CD4-positive, CD25-positive, alpha-beta regulatory T cell (primary cell): ENCODE measurements around the gene EHD4. TPM values are rescaled to one million over a fixed set of nuclear protein-coding genes. Genes with fewer than 3 reads are reported as not detected.

Experiments
- ATAC-seq, 2 donors: fragments of 150-1000 bp; cut with Tn5 transposase; one replicate each; pipeline ENCODE4 v1.10.0; 2021; ENCODE audit warnings: low read depth in 2 of 2, moderate number of reproducible peaks in 2 of 2, moderate library complexity in 1 of 2
- DNase-seq, 3 donors: peaks; one replicate each; pipeline versions ENCODE4 v3.0.0 to v3.0.0-alpha.2; 2012 to 2022; ENCODE audit warnings: mixed read lengths in 1 of 3
- H3K27ac ChIP-seq: one replicate; pipeline ENCODE4 v1.7.0; 2013; ENCODE audit warnings: mild to moderate bottlenecking, low read length; ENCODE audit not compliant: insufficient read depth, poor library complexity, severe bottlenecking
- H3K27me3 ChIP-seq: one replicate; pipeline ENCODE4 v1.7.0; 2013; ENCODE audit warnings: low read length; ENCODE audit not compliant: control insufficient read depth, insufficient read depth
- H3K36me3 ChIP-seq: one replicate; pipeline ENCODE4 v1.7.0; 2013; ENCODE audit warnings: mild to moderate bottlenecking, low read length, moderate library complexity; ENCODE audit not compliant: control insufficient read depth, insufficient read depth
- H3K4me1 ChIP-seq: 2 replicates; pipeline ENCODE4 v1.7.0; 2013; ENCODE audit warnings: mild to moderate bottlenecking, low read length; ENCODE audit not compliant: insufficient read depth, control insufficient read depth, poor library complexity, severe bottlenecking
- H3K4me3 ChIP-seq: one replicate; pipeline ENCODE4 v1.7.0; 2013; ENCODE audit warnings: low read depth, mild to moderate bottlenecking, low read length, moderate library complexity
- H3K9me3 ChIP-seq, 2 experiments: 1 replicate in 1 of 2; 2 replicates in 1 of 2; pipeline ENCODE4 v1.7.0; 2013; ENCODE audit warnings: low read length in 2 of 2, mild to moderate bottlenecking in 1 of 2, moderate library complexity in 1 of 2; ENCODE audit not compliant: control insufficient read depth in 2 of 2
- H3K27ac Mint-ChIP-seq, 3 donors: one replicate each; pipeline ENCODE4 v1.8.0; 2020 to 2022; ENCODE audit warnings: mild to moderate bottlenecking in 3 of 3, mixed read lengths in 3 of 3, moderate library complexity in 2 of 3
- H3K27me3 Mint-ChIP-seq: one replicate; pipeline ENCODE4 v1.8.0; 2022; ENCODE audit warnings: mild to moderate bottlenecking, mixed read lengths
- H3K36me3 Mint-ChIP-seq: one replicate; pipeline ENCODE4 v1.8.0; 2020; ENCODE audit warnings: mixed read lengths
- H3K4me1 Mint-ChIP-seq, 4 donors: one replicate each; pipeline ENCODE4 v1.8.0; 2020 to 2022; ENCODE audit warnings: mixed read lengths in 4 of 4, mild to moderate bottlenecking in 1 of 4
- H3K4me3 Mint-ChIP-seq, 4 donors: one replicate each; pipeline ENCODE4 v1.8.0; 2020 to 2022; ENCODE audit warnings: mild to moderate bottlenecking in 4 of 4, mixed read lengths in 4 of 4, moderate library complexity in 3 of 4
- H3K9me3 Mint-ChIP-seq, 7 donors: one replicate each; pipeline ENCODE4 v1.8.0; 2020 to 2022; ENCODE audit warnings: mixed read lengths in 7 of 7, mild to moderate bottlenecking in 3 of 7, moderate library complexity in 2 of 7
- polyA plus RNA-seq, 4 donors: library from polyadenylated mRNA; unstranded; fragments of 300-500 nt; fragmentation: Illumina TruSeq; gene quantifications; one replicate each; pipeline ENCODE4 v1.2.3, GENCODE V29; 2021
- total RNA-seq: library from RNA; stranded (reverse); gene quantifications from one replicate; pipeline ENCODE4 v1.2.3, GENCODE V29; 2022

EHD4 gene
- total and polyA plus RNA-seq, 5 donors from 2014 or later = 9.3 to 57.8 (median 13.8) TPM

- Mint-ChIP-seq H3K27me3 (no peaks in the 10 kb centered on the region), H3K27ac (peak overlapping the region in 1 of 3 donors; percentile 69), H3K9me3 (peaks cover 0 to 1% (median 0%) of the 10 kb centered on the region in 7 donors), H3K4me3 (no peak overlapping the region), H3K36me3 (peaks cover 22% of the 10 kb centered on the region), H3K4me1 (peaks cover 5 to 12% (median 8%) of the 10 kb centered on the region in 4 donors)
- DNase-seq (no peak), ATAC-seq (no peak)
- Histone ChIP-seq H3K9me3 (no peaks in the 10 kb centered on the region), H3K27me3 (no peaks in the 10 kb centered on the region), H3K4me3 (no peak overlapping the region), H3K4me1 (no peaks in the 10 kb centered on the region), H3K36me3 (peaks cover 35% of the 10 kb centered on the region), H3K27ac (no peak overlapping the region)
Observed at GRCh38 chr15:41917767-41918430, 54.5 kb downstream of the EHD4 start.

DNA sequence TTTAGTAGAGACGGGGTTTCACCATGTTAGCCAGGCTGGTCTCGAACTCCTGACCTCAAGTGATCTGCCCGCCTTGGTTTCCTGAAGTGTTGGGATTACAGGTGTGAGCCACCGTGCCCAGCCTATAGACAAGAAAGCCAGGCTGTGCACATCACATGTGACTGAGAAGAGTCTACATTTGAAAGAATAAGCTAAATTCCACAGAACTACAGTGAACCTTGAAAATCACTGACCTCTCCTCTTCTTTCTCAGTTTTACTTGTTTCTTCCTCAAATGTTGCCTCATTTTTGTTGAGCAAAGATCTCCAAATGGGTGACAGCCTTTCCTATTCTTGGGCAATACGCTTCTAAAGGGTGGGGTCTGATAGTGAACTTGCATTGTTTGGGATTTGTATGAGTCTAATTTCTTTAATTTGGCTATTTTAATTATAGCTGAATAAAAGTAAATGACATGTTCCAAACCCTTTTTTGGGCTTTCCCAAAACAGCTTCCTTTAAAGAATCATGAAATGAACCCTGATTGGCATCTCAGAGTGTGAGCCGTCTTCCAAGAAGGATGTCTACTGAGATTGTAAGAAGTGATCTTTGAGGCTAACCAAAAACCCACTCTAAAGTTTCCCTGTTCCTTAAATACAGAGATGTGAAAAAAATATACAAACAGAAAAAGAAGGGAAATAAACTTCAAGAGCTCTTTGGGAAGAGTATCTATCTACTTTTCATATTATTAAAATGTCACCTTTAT is 56.9 kb downstream of the EHD4 start:
- Mint-ChIP-seq H3K4me1 (peaks cover 3 to 8% (median 4%) of the 10 kb centered on the region in 4 donors), H3K9me3 (no peaks in the 10 kb centered on the region), H3K4me3 (no peak overlapping the region), H3K36me3 (peaks cover 18% of the 10 kb centered on the region), H3K27me3 (no peaks in the 10 kb centered on the region), H3K27ac (peak overlapping the region in 1 of 3 donors; percentile 62)
- Histone ChIP-seq H3K4me3 (no peak overlapping the region), H3K4me1 (no peaks in the 10 kb centered on the region), H3K9me3 (no peaks in the 10 kb centered on the region), H3K27ac (no peak overlapping the region), H3K27me3 (no peaks in the 10 kb centered on the region), H3K36me3 (peaks cover 37% of the 10 kb centered on the region)
- ATAC-seq (no peak), DNase-seq (no peak)

DNA sequence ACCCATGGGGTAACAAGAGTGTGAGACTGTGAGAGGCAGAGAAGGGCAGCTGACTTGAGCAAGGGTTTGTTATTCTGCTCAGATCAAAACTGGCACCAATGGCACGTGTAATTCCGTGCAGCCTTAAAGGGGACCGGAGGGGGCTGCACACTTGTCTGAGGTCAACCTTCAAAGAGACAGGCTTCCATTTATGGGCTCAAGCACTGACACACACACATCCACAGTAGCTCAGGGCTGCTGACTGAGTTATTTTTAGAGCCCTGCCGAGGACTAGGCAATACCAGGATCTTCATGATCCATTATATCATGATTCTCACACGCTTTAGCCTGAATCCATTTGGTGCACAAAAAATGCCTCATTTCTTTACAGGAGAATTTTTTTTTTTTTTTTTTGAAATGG is 57.9 kb downstream of the EHD4 start:
- Histone ChIP-seq H3K4me1 (no peaks in the 10 kb centered on the region), H3K27me3 (no peaks in the 10 kb centered on the region), H3K4me3 (no peak overlapping the region), H3K27ac (no peak overlapping the region), H3K9me3 (no peaks in the 10 kb centered on the region), H3K36me3 (peaks cover 41% of the 10 kb centered on the region)
- Mint-ChIP-seq H3K36me3 (peaks cover 21% of the 10 kb centered on the region), H3K27me3 (no peaks in the 10 kb centered on the region), H3K4me3 (no peak overlapping the region), H3K9me3 (no peaks in the 10 kb centered on the region), H3K4me1 (peaks cover 0 to 7% (median 4%) of the 10 kb centered on the region in 4 donors), H3K27ac (no peak overlapping the region)
- ATAC-seq (no peak), DNase-seq (no peak)

DNA sequence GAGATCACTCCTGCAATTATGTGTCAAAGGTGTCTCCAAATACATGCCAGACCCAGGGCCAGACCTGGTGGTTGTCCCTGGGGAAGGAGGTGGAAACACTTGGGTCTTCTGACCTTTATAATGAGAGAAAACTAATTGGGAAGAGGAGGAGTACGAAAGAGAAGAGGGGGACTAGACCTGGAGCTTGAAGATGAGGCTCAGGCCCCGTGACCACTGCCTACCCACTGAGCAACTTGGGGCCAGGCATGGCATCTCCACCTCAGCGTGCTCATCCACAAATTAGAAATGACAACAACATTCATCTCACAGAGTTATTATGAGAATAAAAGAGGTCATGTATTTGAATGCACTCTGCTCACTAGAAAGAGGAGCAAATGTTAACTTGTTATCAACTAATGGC is 59.1 kb downstream of the EHD4 start:
- Histone ChIP-seq H3K27ac (no peak overlapping the region), H3K4me3 (no peak overlapping the region), H3K27me3 (no peaks in the 10 kb centered on the region), H3K36me3 (peaks cover 41% of the 10 kb centered on the region), H3K9me3 (no peaks in the 10 kb centered on the region), H3K4me1 (no peaks in the 10 kb centered on the region)
- Mint-ChIP-seq H3K36me3 (peaks cover 17% of the 10 kb centered on the region), H3K9me3 (no peaks in the 10 kb centered on the region), H3K27ac (peak overlapping the region in 2 of 3 donors; percentile 41 to 51), H3K4me3 (no peak overlapping the region), H3K27me3 (no peaks in the 10 kb centered on the region), H3K4me1 (peaks cover 0 to 7% (median 4%) of the 10 kb centered on the region in 4 donors)
- no peak for DNase-seq
- no peak for ATAC-seq

- Mint-ChIP-seq H3K4me3 (no peak overlapping the region), H3K27me3 (no peaks in the 10 kb centered on the region), H3K9me3 (no peaks in the 10 kb centered on the region), H3K36me3 (peaks cover 25% of the 10 kb centered on the region), H3K27ac (peak overlapping the region in 1 of 3 donors; percentile 62), H3K4me1 (peaks cover 0 to 5% (median 4%) of the 10 kb centered on the region in 4 donors)
- Histone ChIP-seq H3K36me3 (peaks cover 43% of the 10 kb centered on the region), H3K9me3 (no peaks in the 10 kb centered on the region), H3K27ac (no peak overlapping the region), H3K27me3 (no peaks in the 10 kb centered on the region), H3K4me3 (no peak overlapping the region), H3K4me1 (no peaks in the 10 kb centered on the region)
- ATAC-seq = no peak
- DNase-seq = no peak
Observed at GRCh38 chr15:41911691-41912345, 60.5 kb downstream of the EHD4 start.

- no peak overlapping the region for H3K4me3 ChIP-seq
- DNase-seq (no peak), ATAC-seq (no peak)
- no peaks in the 10 kb centered on the region for H3K27me3 ChIP-seq
- H3K27me3 Mint-ChIP-seq = no peaks in the 10 kb centered on the region
- no peaks in the 10 kb centered on the region for H3K4me1 ChIP-seq
- no peak overlapping the region for H3K4me3 Mint-ChIP-seq
- peaks cover 0 to 10% (median 7%) of the 10 kb centered on the region in 4 donors for H3K4me1 Mint-ChIP-seq
- H3K27ac Mint-ChIP-seq = no peak overlapping the region
- H3K9me3 ChIP-seq = peaks cover 0 to 3% of the 10 kb centered on the region in 2 experiments
- H3K36me3 Mint-ChIP-seq = peaks cover 30% of the 10 kb centered on the region
- H3K9me3 Mint-ChIP-seq = no peaks in the 10 kb centered on the region
- no peak overlapping the region for H3K27ac ChIP-seq
- H3K36me3 ChIP-seq = peaks cover 44% of the 10 kb centered on the region
Observed at GRCh38 chr15:41908736-41909461, 63.5 kb downstream of the EHD4 start.

DNA sequence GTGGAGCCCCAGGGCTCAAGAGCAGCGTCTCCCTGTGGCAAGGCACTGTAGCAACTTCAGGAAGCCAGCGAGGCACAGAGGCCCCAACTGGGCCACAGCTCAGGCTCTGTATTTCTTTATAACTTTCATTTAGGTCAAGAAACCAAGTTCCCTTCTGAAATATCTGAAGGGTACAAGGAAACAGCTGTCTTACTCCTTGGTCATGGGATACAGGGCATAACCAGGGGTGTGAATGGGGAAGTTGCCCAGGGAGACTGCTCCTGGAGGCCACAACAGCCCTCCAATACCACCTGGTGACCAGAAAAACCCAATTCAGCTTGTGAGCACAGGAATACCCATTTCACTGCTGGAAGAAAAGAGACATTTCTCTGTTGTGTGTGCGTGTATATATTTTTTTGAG is 65.2 kb downstream of the EHD4 start:
- peaks cover 40% of the 10 kb centered on the region for H3K36me3 ChIP-seq
- Mint-ChIP-seq H3K27me3 (no peaks in the 10 kb centered on the region), H3K36me3 (peaks cover 31% of the 10 kb centered on the region), H3K27ac (peak overlapping the region in 1 of 3 donors; percentile 67), H3K4me3 (no peak overlapping the region), H3K4me1 (peaks cover 0 to 10% (median 7%) of the 10 kb centered on the region in 4 donors), H3K9me3 (no peaks in the 10 kb centered on the region)
- H3K4me3 ChIP-seq = no peak overlapping the region
- H3K4me1 ChIP-seq = no peaks in the 10 kb centered on the region
- no peaks in the 10 kb centered on the region for H3K27me3 ChIP-seq
- H3K27ac ChIP-seq = no peak overlapping the region
- DNase-seq = no peak
- no peak for ATAC-seq
- peaks cover 0 to 3% of the 10 kb centered on the region in 2 experiments for H3K9me3 ChIP-seq
